T follicular helper cell (primary cell): Measurements from ENCODE around the gene BSCL2.
"Not testable (repeated sequence)": the region's sequence is repeated elsewhere in the genome, so short reads cannot be mapped to it uniquely, and the experiment has no call there.

Experiments
- DNase-seq: peaks from one replicate; pipeline ENCODE4 v3.0.0-alpha.2; 2020; ENCODE audit warnings: low read depth

Gene BSCL2

DNA sequence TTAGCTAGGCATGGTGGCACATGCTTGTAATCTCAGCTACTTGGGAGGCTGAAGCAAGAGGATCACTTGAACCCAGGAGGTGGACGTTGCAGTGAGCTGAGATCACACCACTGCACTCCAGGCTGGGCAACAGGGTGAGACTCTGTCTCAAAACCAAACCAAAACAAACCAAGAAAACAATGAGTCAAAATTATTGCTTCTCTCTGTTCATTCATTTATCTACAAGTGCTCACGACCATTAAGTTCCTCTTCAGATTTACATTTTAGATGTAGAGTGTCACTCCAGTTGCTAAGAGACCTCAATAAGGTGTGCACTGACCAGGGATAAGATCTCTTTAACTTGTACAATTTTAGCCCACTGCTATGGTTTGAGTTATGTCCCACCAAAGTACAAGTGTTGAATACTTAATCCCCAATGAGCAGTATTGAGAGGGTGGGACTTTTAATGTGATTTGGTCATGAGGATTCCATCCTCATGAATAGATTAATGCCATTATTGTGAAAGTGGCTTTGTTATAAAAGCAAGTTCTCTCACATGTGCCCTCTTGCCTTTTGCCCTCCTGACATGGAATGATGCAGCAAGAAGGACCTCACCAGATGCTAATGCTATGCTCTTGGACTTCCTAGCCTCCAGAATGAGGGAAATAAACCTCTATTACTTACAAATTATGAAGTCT is 12.2 kb upstream of the BSCL2 start:
- no peak for DNase-seq

DNA sequence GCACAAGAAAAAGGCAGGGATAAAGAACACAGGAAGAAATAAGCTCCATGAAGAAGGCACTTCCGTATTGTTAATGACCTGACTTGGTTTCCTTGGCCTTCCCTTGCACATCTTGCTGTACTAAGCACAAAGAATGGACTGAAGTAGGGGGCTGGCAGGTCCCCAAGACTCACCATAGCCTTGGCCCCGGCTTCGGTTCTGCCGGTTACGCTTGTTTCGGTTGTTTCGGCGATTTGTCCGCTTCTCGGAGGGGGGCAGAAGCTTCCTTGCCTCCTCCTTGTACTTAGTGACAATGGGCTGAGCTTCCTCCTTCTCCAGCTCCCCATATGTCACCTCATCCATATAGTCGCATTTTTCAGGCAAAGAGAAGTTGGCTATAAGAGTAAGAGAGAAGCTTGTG is 9.6 kb upstream of the BSCL2 start:
- DNase-seq: no peak

DNA sequence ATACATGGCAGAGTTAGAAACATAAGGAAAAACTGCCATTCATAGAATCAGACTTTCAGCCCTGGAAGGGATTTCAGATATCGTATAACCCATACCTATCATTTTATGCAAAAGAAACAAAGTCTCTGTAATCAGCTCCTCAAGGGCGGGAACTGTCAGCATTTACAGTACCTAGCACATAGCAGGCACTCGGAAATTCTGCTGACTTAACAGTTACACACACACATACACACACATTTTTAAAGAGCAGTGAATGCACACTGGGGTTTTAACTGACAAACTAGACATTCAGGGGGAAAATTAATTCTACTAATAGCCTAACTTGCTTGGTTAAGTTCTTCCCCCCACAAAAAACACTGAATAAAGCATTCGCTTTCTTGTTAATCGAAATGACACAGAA is 9.0 kb upstream of the BSCL2 start:
- no peak for DNase-seq

DNA sequence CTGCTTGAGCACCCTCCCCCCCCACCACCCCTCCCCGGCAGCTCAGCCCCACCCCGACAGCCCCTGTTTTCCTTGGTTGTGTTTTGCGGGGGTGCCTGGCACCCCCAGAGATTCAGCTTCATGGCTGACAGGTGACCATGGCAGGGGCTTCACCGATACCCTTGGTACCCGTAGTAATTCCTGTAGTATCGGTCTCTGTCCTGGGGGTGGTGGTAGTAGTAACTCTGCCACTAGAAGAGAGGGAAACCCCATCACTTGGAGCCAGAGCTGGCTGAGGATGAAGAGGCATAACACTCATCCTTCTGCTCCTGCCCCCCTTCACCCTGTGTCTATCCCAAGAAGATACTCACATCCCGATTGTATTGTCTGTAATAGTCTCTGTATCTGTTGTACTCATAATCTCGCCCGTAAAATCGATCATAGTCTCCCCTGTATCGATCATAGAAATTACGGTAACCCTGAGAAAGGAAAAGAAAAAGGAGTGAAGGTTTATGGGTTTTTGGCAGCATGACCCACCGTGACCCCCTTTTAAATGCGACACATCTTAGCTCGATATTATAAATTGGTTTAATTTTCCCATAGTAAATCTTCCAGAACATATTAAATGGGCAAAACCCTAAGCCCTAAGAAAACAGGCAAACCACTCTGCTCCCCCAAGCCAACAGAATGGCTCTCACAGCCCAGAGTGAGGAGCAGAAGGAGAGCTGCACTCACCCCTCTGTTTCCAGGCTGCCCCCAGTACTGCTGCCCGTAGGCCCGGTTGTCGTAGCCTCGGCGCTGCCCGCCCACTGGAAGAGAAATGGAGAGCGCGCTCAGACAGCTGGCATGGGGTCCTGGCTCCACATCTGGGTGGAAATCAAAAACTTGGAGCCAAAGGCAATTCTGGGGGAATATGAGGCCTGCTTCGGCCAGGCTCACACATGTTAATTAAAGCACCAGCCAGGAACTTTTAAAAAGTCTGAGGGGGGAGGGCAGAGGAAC is 8.2 kb upstream of the BSCL2 start:
- no peak for DNase-seq

DNA sequence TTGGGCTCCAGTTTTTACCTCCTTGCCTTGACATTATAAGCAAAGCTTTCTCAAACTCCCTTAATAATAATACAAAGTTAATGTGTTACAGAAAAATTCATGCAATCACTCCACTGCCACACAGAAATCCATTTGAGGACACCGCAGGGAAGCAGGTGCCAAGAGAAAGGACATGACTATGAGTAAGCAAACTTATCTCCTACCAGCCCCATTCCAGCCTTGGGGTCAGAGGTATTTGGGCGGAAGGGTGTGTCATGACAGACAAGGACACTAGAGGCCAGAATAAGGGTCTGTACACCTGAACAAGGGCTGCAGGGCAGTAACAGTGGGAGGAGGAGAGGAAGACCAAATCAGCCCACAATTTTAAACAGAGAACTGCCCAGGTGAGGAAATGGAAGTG is 6.1 kb upstream of the BSCL2 start:
- DNase-seq: no peak

DNA sequence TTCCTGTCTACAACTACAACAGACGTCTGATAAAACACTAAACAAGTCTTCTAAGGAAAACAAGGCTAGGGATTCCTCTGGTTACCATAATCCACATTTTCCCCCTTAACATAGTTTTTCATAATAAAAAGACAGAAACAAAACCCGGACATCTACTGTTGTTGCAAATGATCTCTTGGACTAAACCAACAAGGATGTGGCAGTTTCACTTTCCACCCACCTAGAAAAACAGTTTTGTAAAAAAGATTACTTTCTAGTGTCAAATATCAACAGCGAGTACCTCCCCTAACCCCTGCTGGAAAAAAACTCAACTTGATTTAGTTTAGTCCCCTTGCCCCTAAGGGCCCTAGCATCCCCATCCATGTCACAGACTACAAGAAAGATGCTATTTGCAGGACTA is 5.6 kb upstream of the BSCL2 start:
- DNase-seq: no peak

DNA sequence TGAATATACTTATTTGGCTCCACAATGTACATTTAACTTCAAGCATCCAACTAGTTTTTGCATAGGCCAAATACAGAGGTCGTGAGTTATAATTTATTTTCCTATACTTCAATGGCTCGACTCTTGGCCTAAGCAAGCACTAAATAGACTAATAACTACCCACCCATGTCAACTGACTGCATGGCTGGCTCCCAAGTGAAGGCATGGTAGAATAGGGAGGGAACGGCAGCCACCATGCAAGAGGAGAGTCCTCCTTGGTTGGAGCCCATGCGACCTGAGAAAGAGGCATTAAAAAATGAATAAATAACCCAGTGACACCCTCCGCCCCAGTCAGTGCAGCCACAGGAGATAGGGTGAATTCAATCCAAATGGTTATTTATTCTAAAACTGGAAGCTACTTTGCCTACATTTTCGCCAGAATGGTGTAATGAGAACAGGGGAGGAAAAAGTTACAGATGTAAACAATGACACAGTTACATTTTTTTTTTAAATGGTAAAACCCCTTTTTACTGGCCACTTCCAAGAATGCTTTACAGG is 5.1 kb upstream of the BSCL2 start:
- no peak for DNase-seq

DNA sequence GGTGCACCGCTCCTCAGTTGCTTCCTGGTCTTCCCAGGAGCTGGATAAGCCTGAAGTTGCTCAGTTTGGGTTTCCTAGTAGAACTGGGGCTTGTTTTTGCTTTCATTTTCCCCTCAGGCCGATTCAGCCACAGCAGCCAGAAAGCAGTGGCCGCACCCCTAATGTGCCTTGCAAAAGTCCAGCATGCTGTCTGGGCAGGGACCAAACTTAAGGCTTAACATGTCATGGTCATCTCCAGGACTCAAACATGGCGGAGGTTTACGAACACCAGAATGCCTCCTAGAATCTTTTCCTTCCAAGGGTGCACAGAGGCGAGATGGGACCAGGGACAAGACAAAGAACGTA is 2.7 kb upstream of the BSCL2 start:
- no peak for DNase-seq

DNA sequence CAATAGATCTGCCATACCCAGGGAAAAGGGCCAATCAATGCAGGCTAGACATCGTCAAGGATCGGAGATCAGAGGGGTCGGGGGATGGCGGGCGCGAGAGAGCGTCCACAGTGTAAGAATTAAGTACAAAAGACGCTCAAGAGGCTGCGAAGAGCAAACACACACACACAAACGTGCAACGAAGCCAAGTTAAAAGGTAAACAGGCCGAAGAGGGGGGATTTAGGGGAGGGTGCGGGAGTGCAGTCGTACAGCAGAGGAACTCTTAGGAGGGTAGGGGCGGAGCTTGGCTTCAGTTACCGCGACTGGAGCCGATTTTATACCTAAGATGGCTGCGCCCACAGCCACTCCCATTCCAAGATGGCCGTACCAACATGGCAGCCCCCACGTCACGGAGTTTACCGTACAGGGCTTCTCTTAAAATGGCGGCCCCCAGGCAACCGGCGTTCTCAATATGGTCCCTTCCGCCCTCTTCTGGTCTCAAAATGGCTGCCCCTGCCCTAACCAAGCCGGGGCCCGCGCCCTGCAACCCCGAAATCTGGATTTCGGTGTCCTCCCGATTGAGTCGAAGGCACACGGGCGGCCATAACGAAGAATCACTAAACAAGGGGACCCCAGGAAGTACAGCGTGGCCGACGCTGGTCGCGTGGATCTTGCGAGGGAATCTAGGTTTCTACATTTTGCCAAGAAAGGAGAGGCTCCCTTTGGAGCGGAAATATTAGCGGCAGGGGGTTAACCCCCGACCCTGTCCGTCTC is 2.2 kb upstream of the BSCL2 start:
- DNase-seq: peak; percentile 96

DNA sequence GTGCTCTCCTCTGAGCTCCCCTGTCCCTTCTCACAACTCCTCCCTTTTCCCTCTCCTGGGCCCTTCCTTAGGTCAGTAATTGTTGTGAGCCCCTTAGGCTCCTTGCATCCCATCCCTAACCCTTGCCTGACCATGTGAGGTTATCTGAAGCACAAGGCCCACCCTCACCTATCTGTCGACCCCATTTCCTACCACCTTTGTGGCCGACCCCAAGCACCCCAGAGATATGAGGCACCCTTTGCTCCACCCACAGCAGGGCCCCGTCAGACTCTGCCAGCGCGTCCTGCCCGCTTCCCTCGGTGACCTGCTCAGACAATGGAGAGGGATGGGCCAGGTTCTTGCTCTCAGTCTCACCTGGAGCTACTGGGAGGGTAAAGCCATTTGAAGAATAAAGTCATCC is 1.6 kb upstream of the BSCL2 start:
- peak; percentile 29 for DNase-seq

DNA sequence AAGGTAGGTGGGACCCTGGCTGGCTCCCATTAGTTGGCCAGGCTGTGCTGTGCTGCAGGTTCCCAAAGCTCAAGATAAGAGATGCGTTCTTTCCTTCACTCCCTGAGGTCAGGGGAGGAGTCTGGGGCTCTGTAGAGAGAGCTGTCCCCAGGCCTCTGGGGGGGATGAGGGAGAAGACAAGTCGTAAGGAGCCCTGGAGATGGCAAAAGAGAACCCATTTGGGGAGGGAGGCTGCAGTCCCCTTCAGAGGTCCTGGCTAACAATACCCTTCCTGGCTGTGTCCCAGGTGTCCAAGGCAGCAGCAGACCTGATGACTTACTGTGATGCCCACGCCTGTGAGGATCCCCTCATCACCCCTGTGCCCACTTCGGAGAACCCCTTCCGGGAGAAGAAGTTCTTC is 1.2 kb upstream of the BSCL2 start:
- no peak for DNase-seq

DNA sequence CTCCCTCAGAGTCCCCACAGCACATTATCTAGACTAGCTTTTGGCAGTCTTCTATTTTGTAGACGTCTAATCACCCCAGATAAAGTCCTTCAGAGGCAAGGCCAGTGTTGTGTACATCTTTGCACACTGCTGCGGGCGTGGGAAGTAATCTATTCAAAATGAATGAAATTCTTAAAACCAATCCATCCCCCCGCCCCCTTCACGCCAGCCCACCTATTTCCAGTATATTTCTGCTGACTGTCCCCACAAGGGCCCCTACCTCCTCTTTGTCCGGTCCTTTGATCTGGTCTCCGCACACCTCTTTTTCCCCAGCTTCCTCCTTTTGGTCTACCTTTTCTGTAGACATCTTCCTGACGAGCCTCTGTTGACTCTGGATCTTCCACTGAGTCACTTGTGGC is 375 bp downstream of the BSCL2 start:
- DNase-seq: no peak

DNA sequence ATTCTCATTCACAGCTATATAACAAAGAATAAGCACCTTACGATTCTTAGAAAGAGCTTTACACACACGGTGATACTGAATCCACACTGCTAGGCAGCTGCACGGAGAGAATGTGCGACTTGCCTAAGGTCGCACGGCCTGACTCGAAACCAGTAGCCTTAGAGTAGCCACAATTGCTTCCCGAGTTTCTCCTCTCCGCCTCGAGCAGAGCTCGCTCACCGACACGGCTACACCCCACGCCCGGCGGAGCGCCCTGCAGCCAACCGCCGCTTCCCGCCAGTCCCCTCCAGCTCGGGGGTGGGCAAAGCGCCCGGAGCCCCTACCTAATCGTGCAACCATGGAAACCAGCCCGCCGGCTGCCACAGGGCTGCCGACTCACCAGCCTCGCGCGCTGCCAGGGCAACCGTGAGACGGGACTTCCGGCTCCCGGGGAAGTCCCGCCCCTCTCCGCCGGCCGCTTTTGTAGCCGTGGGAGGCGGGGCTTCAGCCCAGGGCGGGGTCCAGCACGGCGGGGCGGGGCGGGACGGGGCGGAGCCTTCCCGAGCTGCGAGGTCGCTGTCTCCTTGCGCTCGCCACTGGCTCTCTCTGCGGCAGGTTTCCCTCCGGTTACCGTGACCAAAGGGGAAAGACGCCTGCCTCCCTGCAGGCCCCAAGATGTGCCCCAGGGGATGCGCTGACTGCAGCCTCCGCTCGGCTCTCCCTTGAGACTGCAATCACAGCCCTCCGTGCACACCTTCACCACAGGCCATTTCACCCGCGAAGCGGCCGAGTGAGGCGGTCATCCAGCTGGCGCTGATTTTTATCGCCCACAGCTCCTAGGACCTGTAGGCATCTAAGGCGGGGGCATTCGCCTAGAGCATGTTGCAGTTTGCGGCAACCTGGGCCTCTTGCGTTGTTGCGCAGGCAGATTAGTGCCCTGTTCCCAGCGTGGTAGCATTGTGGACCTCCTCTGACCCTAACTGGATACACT is 1.1 kb downstream of the BSCL2 start:
- peak; percentile 94 for DNase-seq

DNA sequence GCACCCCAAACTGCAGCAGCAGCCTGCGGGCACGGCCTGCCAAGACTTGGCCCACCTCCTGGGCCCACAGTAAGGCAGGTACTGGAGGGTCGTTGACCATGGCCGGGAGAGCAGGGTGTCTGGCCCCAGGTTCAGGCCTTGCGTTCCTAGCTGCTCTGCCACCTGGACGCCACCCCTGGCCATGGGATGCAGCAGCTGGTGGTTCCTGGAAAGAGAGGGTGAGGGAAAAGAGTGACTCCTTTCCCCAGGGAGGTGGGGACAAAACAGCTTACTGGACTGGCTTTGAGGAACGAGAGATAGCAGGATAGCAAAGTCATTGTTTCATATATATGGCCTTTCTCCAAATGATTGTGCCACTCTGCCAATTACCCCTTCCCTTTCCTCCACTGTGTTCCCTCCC is 1.8 kb downstream of the BSCL2 start:
- DNase-seq: no peak

DNA sequence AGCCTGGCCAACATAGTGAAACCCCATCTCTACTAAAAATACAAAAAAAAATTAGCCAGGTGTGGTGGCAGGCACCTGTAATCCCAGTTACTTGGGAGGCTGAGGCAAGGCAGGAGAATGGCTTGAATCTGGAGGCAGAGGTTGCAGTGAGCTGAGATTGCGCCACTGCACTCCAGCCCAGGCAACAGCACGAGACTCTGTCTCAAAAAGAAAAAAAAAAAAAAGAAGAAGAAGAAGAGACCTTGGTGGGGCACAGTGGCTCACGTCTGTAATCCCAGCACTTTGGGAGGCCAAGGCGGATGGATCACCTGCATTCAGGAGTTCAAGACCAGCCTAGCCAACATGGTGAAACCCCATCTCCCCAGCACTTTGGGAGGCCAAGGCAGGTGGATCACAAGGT is 3.3 kb downstream of the BSCL2 start:
- not testable (repeated sequence) for DNase-seq

DNA sequence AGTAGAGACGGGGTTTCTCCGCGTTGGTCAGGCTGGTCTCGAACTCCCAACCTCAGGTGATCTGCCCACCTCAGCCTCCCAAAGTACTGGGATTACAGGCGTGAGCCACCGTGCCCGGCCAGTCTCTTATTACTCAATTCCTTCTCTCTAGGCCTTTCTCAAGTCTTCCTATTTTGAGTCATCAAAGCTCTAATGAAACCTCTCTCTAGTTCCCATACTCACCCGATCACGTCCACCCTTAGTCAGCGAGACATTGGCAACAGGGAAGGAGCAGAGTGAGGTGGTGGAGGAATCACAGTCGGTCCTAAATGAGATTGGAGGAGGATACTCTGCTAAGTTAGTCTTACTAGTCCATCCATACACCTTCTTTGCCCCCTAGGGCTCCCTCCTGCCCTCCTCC is 5.0 kb downstream of the BSCL2 start:
- no peak for DNase-seq

DNA sequence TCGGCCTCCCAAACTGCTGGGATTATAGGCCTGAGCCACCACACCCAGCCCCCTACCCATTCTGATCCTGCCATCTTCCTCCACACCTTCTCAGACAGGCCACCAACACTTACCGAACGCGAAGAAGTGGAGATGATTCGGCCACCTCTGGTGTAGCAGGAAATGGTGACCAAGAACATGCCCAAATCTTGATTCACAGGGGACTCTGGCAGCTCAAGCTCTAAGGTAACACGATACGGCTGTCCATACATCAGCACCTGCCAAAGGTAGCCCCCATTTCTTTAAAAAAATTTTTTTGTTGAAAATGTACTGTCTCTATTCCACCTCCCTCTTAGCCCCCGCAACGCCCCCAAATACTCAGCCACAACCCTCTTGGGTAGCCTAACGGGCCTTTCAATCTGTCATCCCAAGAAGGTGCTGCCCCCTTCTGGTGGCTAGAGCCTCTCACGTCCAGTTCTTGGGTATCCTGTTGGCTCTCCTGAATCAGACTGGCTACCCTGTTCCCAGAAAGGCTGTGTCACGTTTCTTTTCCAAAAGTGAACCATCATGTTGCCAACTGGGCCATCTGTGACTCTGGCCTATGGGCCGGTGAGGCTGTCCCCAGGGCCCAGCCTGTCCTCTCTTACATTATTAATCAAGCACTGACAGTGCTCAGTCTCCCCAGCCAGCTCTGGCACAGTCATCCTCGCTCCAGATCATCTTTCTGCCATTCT is 12.6 kb downstream of the BSCL2 start:
- DNase-seq: peak; percentile 69

DNA sequence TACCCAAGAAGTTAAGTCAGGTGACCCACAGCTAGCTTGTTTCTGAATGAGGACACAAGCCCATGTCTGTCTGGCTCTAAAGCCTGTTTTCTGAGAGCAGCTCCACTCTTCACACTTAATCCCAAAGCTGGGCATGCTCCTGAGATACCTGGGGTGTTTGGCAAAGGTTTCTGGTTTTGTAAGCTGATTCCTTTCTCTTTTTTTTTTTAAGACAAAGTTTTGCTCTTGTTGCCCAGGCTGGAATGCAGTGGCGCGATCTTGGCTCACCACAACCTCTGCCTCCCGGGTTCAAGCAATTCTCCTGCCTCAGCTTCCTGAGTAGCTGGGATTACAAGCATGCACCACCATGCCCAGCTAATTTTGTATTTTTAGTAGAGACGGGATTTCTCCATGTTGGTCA is 13.6 kb downstream of the BSCL2 start:
- not testable (repeated sequence) for DNase-seq

DNA sequence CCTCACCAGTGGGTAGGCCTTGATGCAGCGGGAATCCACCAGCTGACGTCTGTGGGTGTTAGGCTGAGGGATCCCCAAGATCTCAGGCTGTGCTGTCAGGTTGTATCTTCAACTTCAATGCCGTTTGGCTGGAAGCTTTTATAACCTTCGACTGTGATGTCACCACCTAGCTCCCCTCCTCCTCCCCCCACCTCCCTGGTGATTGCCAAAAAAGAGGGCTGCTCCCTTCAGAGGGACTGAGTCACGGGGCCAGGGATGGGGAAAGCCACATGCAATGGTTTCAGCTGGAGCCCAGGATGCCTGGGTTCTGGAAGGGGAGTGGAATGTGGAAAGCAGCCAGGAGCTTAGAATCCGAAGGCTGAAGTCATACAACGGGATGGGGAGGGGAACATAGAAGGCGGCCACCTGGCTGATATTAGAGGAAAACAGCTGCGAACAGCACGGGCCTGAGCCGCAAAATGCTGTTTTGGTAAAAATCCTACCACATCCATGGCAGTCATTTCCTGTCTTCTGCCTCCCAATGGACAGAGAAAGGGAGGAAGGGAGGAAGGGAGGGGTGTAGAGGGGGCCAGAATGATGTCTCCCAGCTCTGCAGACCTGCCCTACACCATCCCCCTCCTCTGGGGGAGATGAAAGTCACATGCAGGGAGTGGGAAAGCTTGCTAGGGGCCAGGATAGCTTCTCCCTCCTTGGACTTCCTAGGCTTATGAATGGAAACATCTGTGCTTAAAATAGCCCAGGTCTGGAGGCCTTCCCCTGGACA is 17.6 kb downstream of the BSCL2 start, which contains the start of gene LRRN4CL:
LRRN4CL (minus strand) TSS at position 110 of the 763 bp plus-strand sequence. CDS start 1,022 bp downstream, outside the sequence.
- DNase-seq: no peak

DNA sequence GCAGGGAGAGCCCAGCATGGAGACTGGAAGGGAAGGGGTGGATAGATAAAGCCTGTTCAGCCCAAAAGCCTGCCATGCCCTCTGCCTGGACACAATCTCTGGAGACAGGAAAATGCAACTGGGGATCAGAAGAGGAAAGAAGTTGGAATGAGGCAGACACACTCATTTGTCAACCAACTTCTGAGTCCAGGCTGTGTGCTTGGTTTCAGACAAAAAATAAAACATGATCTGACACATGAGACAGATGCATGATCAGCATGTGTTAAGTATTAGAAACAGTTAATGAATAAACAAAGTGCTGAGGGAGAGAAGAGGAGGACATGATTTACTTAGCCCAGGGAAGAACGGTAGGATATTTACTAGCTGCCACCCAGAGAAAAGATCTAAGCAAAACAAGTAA is 18.7 kb downstream of the BSCL2 start:
- DNase-seq: no peak
